ENCODE results near the gene HPCAL1. TPM values are rescaled to one million over a fixed set of nuclear protein-coding genes. Genes with fewer than 3 reads are reported as not detected.

Gene HPCAL1
- total and polyA plus RNA-seq, 2 of the 8 experiments (the other 6 are each of a cell fraction or from before 2014, with no cell fraction given): 5.8 to 8.6 TPM

DNA sequence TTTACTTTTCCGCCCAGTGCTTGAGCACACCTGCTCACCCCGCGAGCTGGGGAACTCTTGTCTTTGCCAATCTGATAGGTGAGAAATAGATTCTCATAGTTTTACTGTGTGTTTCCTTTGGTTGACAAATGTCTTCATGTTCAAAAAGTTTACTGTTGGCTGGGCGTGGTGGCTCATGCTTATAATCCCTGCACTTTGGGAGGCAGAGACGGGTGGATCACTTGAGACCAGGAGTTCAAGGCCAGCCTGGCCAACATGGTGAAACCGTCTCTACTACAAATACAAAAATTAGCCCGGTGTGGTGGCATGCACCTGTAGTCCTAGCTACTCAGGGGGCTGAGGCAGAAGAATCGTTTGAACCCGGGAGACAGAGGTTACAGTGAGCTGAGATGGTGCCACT lies 135.1 kb downstream of the HPCAL1 start:
- Histone ChIP-seq H2AFZ (ENCODE audit: low read length) (no peak overlapping the region), H4K20me1 (replicated peaks in 1 of 2; ENCODE audit: control insufficient read depth in 1 of 2, insufficient read depth in 2 of 2, low read length in 2 of 2) (peaks cover 0 to 11% of the 10 kb centered on the region in 2 experiments), H3K27me3 (replicated peaks in 1 of 4; ENCODE audit: control insufficient read depth in 3 of 4, extremely low read depth in 1 of 4, insufficient read depth in 3 of 4, low read length in 3 of 4) (no peaks in the 10 kb centered on the region; a peak in 1 of 7 replicates), H4K5ac (ENCODE audit: insufficient read length, low read depth, low read length) (no peak overlapping the region), H4K8ac (ENCODE audit: extremely low read depth, insufficient read depth, low read length) (no peak overlapping the region), H3K27ac (ENCODE audit: low read depth, low read length) (no peak overlapping the region), H2BK120ac (replicated peaks; ENCODE audit: low read depth, low read length) (no peak overlapping the region), H3K79me2 (ENCODE audit: control insufficient read depth in 1 of 2, insufficient read depth in 2 of 2, low read length in 2 of 2) (no peaks in the 10 kb centered on the region), H2BK15ac (ENCODE audit: low read length) (no peak overlapping the region), H4K91ac (replicated peaks; ENCODE audit: insufficient read length, low read length) (no peak overlapping the region), H2AK5ac (ENCODE audit: low read depth, low read length) (no peak overlapping the region), H3K9me3 (ENCODE audit: insufficient read depth in 2 of 2, low read depth in 1 of 2, low read length in 1 of 2) (no peaks in the 10 kb centered on the region), H3K14ac (ENCODE audit: insufficient read length) (no peak overlapping the region), H3K23ac (ENCODE audit: insufficient read length) (no peak overlapping the region), H3K79me1 (ENCODE audit: low read depth, low read length) (no peaks in the 10 kb centered on the region), H2BK5ac (ENCODE audit: low read depth, low read length) (no peak overlapping the region), H3K4me1 (replicated peaks in 1 of 4; ENCODE audit: control insufficient read depth in 3 of 4, insufficient read depth in 4 of 4, low read length in 3 of 4) (peaks cover 0 to 3% (median 1%) of the 10 kb centered on the region in 4 experiments; a peak in 2 of 7 replicates), H3K9ac (replicated peaks in 1 of 4; ENCODE audit: extremely low read depth in 1 of 4, low read depth in 3 of 4, low read length in 3 of 4) (no peak overlapping the region), H3K36me3 (ENCODE audit: control insufficient read depth in 2 of 4, insufficient read depth in 4 of 4, low read length in 3 of 4) (peaks cover 2 to 19% (median 11%) of the 10 kb centered on the region in 4 experiments; a peak in 7 of 8 replicates), H2BK12ac (ENCODE audit: low read depth, low read length) (no peak overlapping the region), H3K56ac (replicated peaks; ENCODE audit: insufficient read length, low read depth, low read length) (no peak overlapping the region), H2BK20ac (ENCODE audit: low read length) (no peak overlapping the region), H3K4me3 (ENCODE audit: extremely low read depth in 1 of 4, insufficient read depth in 2 of 4, low read depth in 3 of 4, low read length in 4 of 4) (no peak overlapping the region), H3K18ac (ENCODE audit: extremely low read depth, low read length) (no peak overlapping the region), H3K4me2 (ENCODE audit: insufficient read depth in 1 of 2, low read depth in 2 of 2, low read length in 2 of 2) (no peak overlapping the region), H3K23me2 (ENCODE audit: low read depth, low read length) (peaks cover 6% of the 10 kb centered on the region), H3K4ac (replicated peaks; ENCODE audit: insufficient read length, low read depth, low read length) (no peak overlapping the region)
- ChIA-PET CTCF (ENCODE audit: partially characterized antibody) (interaction anchor here (1.1 kb wide), 1 partner anchor 199 kb away, joined by 3 read pairs; no protein-coding TSS in a partner anchor), POLR2A (ENCODE audit: partially characterized antibody) (interaction anchor here (6.0 kb wide), 1 partner anchor 9 kb away, joined by 44 read pairs; the partner anchor contains the start of gene ODC1)
- no peak for FAIRE-seq
- WGBS, 2 experiments (ENCODE audit: extremely low coverage in 1 of 2, insufficient coverage in 1 of 2, insufficient read length in 1 of 2, insufficient replicate concordance in 2 of 2, low coverage in 1 of 2, low lambda C conversion rate in 2 of 2, missing lambda C conversion rate in 1 of 2): 92% methylated on average over 9 of the region's 9 CpGs; no CpG with 5 or more reads in 1 of the 2 experiments
- no peak for TF ChIP-seq SP1 (IDR thresholded peaks at IDR 0.05; ENCODE audit: low read depth, low read length)
- no peak for TF ChIP-seq TCF12 (IDR thresholded peaks at IDR 0.05; ENCODE audit: low read depth, low read length)
- TF ChIP-seq MAFK (IDR thresholded peaks at IDR 0.05; ENCODE audit: low read depth, low read length): no peak
- TF ChIP-seq HDAC6 (IDR thresholded peaks at IDR 0.05; ENCODE audit: low read depth, low read length): no peak
- no peak for TF ChIP-seq SP2 (IDR thresholded peaks at IDR 0.05; ENCODE audit: low read length)
- TF ChIP-seq BRCA1 (IDR thresholded peaks at IDR 0.05; ENCODE audit: low read depth, low read length): no peak
- TF ChIP-seq, protein P1, sequence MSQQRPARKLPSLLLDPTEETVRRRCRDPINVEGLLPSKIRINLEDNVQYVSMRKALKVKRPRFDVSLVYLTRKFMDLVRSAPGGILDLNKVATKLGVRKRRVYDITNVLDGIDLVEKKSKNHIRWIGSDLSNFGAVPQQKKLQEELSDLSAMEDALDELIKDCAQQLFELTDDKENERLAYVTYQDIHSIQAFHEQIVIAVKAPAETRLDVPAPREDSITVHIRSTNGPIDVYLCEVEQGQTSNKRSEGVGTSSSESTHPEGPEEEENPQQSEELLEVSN (IDR thresholded peaks at IDR 0.05): no peak
- no peak for TF ChIP-seq JUN (IDR thresholded peaks at IDR 0.05; ENCODE audit: low read depth, low read length)
- TF ChIP-seq TAF1 (IDR thresholded peaks at IDR 0.05; ENCODE audit: low read depth, low read length): no peak
- no peak for DNase-seq (ENCODE audit: low read depth in 1 of 2, low spot score in 2 of 2)
